ENCODE results near the gene ARPC5.

Gene ARPC5

GRCh38 chr1:183604815-183605214 is 30.8 kb downstream of the ARPC5 start:
- ATAC-seq = no peak
- no peak for TF ChIP-seq ZNF70 (CRISPR knock-in tag; IDR thresholded peaks at IDR 0.05)
- TF ChIP-seq GLIS3 (CRISPR knock-in tag; IDR thresholded peaks at IDR 0.05) = no peak
- TF ChIP-seq PATZ1 (CRISPR knock-in tag; IDR thresholded peaks at IDR 0.05; ENCODE audit: borderline replicate concordance) = no peak
- no peak for TF ChIP-seq TCF4 (CRISPR knock-in tag; IDR thresholded peaks at IDR 0.05; ENCODE audit: borderline replicate concordance)
- TF ChIP-seq ZFP30 (CRISPR knock-in tag; IDR thresholded peaks at IDR 0.05) = no peak
- no peak for TF ChIP-seq TOX (CRISPR knock-in tag; IDR thresholded peaks at IDR 0.05; ENCODE audit: borderline replicate concordance)
- TF ChIP-seq CREB5 (CRISPR knock-in tag; IDR thresholded peaks at IDR 0.05; ENCODE audit: low read depth) = no peak
- no peak for TF ChIP-seq SNAI2 (CRISPR knock-in tag; IDR thresholded peaks at IDR 0.05)

GRCh38 chr1:183604038-183604808 is 31.4 kb downstream of the ARPC5 start:
- ATAC-seq = peak; percentile 67
- TF ChIP-seq POU6F1 (CRISPR knock-in tag; IDR thresholded peaks at IDR 0.05; ENCODE audit: borderline replicate concordance, low read depth) (no peak), TOX (CRISPR knock-in tag; IDR thresholded peaks at IDR 0.05; ENCODE audit: borderline replicate concordance) (peak; percentile 8; the same call in 1 of the 2 replicates)

GRCh38 chr1:183602510-183602909 is 33.1 kb downstream of the ARPC5 start:
- ATAC-seq = no peak
- TF ChIP-seq GLIS3 (CRISPR knock-in tag; IDR thresholded peaks at IDR 0.05) = no peak
- TF ChIP-seq TCF4 (CRISPR knock-in tag; IDR thresholded peaks at IDR 0.05; ENCODE audit: borderline replicate concordance) = no peak
- TF ChIP-seq TSHZ2 (CRISPR knock-in tag; IDR thresholded peaks at IDR 0.05) = no peak
- TF ChIP-seq ZNF70 (CRISPR knock-in tag; IDR thresholded peaks at IDR 0.05) = no peak
- TF ChIP-seq RARB (CRISPR knock-in tag; IDR thresholded peaks at IDR 0.05) = no peak
- no peak for TF ChIP-seq ESRRG (CRISPR knock-in tag; IDR thresholded peaks at IDR 0.05)
- no peak for TF ChIP-seq PATZ1 (CRISPR knock-in tag; IDR thresholded peaks at IDR 0.05; ENCODE audit: borderline replicate concordance)
- TF ChIP-seq ZNF565 (CRISPR knock-in tag; conservative IDR thresholded peaks at IDR 0.05; ENCODE audit: low read depth) = no peak
- no peak for TF ChIP-seq CSRNP3 (CRISPR knock-in tag; IDR thresholded peaks at IDR 0.05)

- no peak for TF ChIP-seq SNAI2 (CRISPR knock-in tag; IDR thresholded peaks at IDR 0.05)
- TF ChIP-seq CSDC2 (CRISPR knock-in tag; IDR thresholded peaks at IDR 0.05) = no peak
- no peak for TF ChIP-seq PATZ1 (CRISPR knock-in tag; IDR thresholded peaks at IDR 0.05; ENCODE audit: borderline replicate concordance)
- TF ChIP-seq POU6F1 (CRISPR knock-in tag; IDR thresholded peaks at IDR 0.05; ENCODE audit: borderline replicate concordance, low read depth) = no peak
- TF ChIP-seq OSR1 (CRISPR knock-in tag; IDR thresholded peaks at IDR 0.05) = no peak
- TF ChIP-seq ZNF70 (CRISPR knock-in tag; IDR thresholded peaks at IDR 0.05) = no peak
- no peak for TF ChIP-seq GLIS3 (CRISPR knock-in tag; IDR thresholded peaks at IDR 0.05)
- no peak for TF ChIP-seq ISL1 (CRISPR knock-in tag; IDR thresholded peaks at IDR 0.05)
- no peak for TF ChIP-seq ZFP30 (CRISPR knock-in tag; IDR thresholded peaks at IDR 0.05)
- no peak for TF ChIP-seq ZFP3 (CRISPR knock-in tag; IDR thresholded peaks at IDR 0.05)
- TF ChIP-seq ZC3H10 (CRISPR knock-in tag; IDR thresholded peaks at IDR 0.05) = no peak
- TF ChIP-seq TCF4 (CRISPR knock-in tag; IDR thresholded peaks at IDR 0.05; ENCODE audit: borderline replicate concordance) = no peak
Observed at GRCh38 chr1:183600634-183601033, 34.9 kb downstream of the ARPC5 start.

More at GRCh38 chr1:183600634-183601033, 34.9 kb downstream of the ARPC5 start:
- ATAC-seq = no peak

All from SK-N-SH treated with all-trans-retinoic acid at 6 μM for 48 hours (cell line).